ENCODE results near the gene IL17C. TPM values are rescaled to one million over a fixed set of nuclear protein-coding genes. Genes with fewer than 3 reads are reported as not detected.

The IL17C gene
- total RNA-seq, 1 donor from 2014 or later, result not detected

DNA sequence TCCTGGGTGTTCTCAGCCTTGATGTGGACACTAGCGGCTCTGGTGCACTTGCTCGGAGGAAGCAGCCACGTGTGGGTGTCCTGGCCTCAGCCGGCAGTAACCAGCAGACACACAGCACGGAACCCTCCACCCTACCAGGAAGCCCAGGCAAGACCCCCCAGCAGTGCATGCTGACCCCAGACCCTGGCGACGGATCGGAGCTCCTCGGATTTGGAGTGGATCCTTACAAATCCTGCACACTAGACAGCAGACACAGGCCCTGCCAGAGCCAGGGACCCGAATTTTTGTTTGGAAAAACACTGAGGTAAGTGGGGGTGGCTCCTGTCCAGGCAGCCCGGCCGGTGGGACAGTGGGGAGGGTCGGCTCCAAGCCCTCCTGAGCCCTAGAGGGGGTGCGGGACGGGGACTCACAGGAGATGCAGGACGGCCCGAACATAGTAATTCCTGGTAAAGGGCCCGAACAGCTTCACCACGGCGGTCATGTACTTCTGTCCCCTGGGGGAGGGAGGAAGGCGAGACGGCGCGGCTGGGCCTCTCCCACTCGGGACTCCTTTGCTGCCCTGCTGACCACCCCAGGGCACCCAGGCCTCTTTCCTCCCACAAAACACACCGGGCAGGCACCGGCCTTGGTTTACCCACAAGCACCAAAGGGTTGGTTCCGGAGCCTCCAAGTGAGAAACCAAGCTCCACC is 8.1 kb downstream of the IL17C start:
- no peak for DNase-seq

DNA sequence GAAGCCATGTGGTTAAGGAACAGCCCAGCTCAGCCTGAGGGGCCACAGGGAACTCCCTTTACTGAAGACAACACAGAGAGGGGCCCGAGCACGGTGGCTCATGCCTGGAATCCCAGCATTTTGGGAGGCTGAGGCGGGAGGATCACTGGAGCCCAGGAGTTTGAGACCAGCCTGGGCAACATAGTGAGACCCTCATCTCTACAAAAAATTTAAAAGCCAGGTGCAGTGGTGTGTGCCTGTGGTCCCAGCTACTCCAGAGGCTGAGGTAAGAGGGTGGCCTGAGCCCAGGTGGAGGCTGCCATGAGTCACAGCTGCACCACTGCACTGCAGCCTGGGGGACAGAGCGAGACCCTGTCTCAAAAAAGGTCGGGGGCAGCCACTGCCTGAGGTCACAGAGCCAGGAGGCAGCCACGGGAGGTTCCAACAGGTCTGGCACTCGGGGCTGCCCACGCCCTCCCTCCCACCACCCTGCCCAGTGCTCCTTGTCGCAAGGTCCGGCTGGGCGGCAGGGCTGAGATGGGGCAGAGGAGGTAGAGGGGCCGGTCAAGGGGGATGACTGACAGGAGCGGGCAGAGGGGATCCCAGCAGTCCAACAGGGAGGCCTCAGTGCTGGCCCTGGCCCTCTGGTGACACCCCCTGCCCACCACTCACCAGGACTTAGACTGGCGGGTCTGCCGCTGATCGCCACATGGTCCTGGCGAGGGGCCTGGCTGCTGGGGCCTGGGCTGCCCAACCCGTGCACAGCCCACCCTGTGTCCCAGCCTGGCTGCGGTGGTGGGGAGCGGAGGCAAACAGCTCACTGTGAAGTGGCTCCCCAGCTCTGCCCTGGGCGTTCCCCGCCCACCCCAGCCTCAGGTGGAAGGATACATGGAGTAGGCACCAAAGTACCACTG is 9.1 kb downstream of the IL17C start:
- no peak for DNase-seq

- no peak for DNase-seq
Measured at GRCh38 chr16:88649195-88649923, 11.0 kb downstream of the IL17C start.

GRCh38 chr16:88649924-88650748 is 11.8 kb downstream of the IL17C start:
- DNase-seq, result no peak

DNA sequence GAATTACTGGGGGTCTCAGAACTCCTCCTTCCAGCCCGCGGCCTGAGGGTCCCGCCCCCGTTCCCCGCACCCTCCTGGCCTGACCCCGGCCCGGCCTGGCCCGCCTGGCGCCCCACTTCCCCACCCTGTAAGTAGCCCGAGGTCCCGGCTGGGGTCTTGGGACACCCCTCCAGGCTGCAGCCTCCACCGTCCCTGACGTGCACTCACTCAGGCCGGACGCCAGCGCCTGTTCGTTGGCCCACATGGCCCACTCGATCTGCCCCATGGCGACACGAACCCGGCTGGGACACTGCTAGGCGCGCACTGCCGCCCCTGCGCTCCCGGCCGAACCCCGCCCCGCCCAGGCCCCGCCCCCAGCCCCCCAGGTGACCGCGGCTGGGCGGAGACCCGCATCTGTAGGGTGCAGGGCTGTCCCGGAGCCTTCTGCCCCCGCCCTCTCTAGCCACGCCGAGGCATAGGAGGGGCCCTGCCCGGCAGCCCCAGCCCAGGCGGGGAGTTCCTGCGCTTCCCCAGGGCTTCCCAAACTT is 12.4 kb downstream of the IL17C start, which contains the start of gene CYBA:
TSS of gene CYBA (minus strand) at position 305 of the 527 bp plus-strand sequence. CDS start at position 265, 40 bp downstream.
- no peak for DNase-seq

DNA sequence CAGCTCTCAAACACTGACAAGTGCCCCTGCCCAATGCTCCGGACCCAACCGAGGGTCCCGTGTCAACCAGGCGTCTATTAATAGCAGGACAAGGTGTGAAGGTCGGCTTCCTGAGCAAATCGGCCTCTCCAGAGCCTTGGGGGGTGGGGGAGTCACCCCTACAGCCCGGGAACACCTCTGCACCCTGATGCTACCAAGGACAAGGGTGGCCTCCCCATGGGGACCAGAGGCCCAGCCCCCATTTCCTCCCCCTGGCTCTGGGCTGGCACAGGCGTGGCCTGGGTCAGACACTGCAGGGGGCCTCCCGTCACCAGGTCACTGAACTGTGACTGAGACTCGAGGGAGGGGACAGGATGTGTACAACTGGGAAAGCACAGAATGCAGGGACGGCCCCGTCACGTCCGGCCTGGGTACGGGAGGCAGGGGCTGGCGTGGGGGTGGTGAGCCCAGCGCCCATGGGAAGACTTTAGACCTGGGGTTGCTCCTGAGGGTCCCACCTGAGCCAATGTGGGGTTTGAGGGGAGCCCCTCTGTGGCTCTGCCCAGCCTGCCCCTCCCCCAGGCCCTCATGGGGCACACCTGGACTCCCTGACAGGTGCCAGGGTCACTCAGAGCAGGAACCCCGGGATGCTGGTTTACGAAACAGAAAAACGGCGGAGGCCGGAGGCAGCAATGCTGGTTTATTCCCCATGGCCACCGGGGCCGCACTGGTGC is 13.1 kb downstream of the IL17C start:
- no peak for DNase-seq

DNA sequence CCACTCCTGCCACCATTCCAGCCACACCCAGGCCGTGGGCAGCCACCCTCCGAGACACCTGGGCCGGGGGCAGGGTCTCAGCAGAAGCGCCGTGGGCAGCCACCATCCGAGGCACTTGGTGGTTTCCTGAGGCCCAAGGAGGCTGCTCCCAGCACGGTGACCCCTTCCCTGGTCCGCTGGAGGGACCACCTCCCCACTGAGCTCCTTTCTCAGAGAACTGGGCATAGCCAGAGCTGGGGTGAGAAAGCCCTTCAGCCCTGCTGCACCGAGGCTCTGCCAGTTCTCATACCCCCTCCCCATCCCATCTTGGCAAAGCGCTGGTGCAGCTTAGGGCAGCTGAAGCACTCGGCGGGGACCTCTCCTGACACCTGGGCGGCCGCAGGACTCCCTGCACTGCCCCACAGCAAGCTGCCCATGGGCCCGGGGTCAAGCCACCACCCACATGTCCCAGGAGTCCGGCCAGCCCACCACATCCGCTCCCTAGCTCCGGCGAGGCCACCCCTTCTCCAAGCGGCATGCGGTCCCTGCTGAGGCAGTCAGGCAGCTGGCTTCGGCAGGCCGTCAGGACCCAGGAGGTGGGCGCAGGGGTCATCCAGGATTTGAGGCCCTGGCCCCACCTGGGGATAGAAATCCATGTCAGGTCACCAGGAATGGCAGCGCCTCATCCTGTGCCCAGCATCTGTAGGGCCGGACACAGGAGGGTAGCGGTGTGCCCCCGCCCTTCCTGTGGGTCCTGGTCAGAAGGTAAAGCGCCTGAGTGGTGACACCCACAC is 13.8 kb downstream of the IL17C start:
- DNase-seq, result no peak

- no peak for DNase-seq
Measured at GRCh38 chr16:88652762-88653063, 14.3 kb downstream of the IL17C start.

- no peak for DNase-seq
Measured at GRCh38 chr16:88653101-88653500, 14.7 kb downstream of the IL17C start.

GRCh38 chr16:88653596-88654362 is 15.4 kb downstream of the IL17C start:
- DNase-seq, result no peak

DNA sequence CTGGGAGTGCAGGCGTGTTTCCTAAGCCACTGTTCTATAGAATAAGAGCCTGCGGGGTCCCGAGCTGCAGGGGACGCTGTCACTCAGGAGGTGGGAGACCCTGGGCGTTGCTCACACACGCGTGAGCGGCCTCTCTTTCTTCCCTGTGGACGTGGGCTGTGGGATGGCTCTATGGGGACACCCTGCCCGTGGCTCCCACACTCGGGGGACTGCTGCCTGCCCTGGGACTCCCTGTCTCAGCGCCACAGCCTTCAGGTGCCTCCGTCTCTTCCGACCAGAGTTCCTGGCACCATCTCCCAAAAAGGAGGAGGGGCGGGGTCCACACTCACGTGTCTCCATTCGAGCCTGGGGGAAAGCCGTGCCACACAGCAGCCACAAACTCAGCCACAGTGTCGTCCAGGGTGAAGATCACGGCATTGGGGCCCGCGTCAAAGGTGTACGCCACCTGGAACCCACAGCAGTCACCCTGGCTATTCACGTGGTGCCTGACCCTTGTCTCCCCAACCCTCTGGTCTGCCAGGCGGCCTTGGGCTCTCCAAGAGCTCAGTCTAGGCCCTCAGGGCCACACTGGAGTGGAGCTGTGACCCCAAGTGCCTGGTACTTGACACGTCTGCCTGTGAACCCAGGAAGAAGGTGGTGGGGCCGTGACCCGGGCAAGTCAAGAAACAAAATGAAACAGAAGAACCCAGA is 16.1 kb downstream of the IL17C start:
- DNase-seq, result no peak

DNA sequence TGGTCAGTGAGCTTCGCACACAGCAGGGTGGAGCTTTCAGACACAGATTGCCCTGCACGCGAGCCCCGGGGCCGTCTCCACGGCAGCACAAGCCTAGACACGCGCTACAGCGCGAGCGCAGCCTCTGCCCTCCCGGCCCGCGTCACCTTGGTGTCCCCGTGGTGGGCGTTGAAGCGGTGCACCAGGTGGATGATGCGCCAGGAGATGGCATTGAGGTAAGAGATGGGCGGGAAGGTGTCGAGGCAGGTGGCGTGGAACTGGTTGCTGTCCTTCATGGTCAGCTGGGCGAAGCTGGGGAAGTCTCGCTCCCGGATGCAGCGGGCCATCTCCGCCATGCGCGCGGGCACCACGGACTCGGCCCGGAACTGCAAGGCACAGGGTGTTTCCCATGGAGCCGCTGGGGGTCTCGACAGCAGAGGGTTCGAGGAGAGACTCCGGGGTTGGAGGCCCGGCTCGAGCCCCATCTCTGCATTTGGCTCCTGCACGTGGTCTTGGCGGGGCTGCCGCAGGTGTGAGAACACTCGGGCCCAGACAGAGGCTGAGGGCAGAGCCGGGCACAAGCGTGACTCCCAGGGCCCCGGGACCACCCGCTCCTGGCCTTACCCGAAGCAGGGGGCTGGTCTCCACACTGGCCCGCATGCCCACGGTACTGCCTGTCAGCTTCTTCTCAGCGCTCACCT is 16.8 kb downstream of the IL17C start:
- no peak for DNase-seq

DNA sequence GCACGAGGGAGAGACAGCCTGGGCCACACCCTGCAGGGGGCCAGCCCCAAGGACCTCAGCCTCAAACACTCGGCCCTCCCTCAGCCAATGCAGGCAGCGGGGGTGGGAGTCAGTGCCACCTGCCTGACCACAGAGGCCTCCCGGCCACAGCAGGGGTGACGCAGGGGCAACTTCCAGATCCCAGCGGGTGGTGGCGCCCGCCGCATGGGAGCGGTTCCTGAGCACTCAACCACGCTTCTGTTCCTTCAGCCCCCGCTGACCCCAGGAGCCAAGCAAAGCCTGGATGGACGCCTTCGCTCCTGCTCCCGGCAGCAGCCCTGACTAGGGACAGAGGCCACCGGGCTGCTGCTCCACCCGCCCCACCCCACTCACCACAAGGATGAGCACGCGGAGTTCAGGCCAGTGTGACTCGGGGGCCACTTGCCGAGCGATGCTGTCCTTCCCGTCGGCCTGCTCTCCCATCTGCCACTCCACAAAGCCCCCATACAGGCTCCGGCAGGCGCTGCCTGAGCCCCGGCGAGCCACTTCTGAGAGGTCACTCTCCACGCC is 17.4 kb downstream of the IL17C start:
- no peak for DNase-seq

DNA sequence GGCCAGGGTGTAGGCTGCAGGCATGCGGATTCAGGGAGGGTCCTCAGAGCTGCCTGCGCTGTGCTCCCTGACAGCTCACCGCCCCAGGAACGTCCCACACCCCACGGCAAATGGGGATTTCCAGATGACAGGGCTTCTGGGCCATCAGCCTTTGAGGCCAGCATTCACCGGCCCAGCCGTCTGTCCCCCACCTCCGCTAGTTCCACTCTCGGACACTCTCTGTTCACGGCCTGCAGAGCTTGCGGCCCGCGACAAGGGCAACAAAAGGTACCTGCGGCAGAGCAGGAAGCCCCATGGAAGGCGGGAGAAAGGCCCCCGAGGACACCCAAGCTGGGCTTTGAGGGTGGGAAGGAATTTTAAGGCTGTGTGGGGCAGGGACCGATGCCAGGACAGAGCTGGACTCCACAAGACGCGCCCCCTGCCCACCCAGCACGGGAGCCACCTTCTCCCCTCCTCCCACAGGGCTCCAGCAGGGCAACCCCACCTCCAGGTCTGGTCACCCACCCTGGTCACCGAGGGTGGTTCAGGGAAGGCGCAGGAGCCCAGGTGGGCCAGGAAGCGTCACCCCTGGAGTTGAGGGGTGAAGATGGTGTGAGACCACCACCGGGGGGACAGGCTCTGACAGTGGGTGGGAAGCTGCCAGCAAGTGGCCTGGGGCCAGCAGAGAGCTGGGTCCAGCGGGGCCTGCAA is 18.1 kb downstream of the IL17C start:
- DNase-seq, result no peak

GRCh38 chr16:88657371-88657770 is 19.0 kb downstream of the IL17C start:
- DNase-seq, result no peak

DNA sequence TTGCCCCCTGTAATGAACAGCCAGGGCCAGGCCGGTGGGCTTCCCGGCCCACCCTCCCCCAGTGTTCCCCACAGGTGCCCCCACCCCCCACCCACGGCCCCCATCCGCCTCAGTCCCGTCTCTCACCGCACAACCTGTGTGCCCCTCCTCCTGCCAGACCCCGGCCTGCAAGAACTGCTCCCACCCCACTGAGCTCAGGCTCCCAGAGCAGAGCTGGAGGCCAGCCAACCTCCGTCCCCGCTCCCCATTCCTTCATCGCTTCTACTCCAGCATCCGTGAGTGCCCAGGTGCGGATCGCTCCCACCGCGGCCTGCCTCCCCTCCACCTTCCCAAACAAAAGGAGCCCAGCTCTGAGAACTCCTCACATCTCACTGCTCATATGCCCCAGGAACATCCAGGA is 20.3 kb downstream of the IL17C start:
- DNase-seq, result no peak

- DNase-seq, result no peak
Measured at GRCh38 chr16:88659160-88659559, 20.8 kb downstream of the IL17C start.
